K562 (cell line): ENCODE data around the gene NES. TPM values are rescaled to one million over a fixed set of nuclear protein-coding genes. Genes with fewer than 3 reads are reported as not detected.

ENCODE experiments used
- ATAC-seq: fragments of 200-7000 bp; cut with Tn5 transposase; 3 replicates; pipeline ENCODE4 v1.9.1; 2020; ENCODE audit warnings: moderate library complexity
- BruUV-seq: library from RNA; stranded (reverse); fragments of 400-500 nt; replicated peaks from 2 replicates; lab custom pipeline; 2021; lab: Mats Ljungman, UMichigan
- CTCF ChIA-PET: fragments of 300-600 bp; formaldehyde crosslinking; extraction: SDS; loops from one replicate; lab custom pipeline; 2021; ENCODE audit warnings: low intra/inter-chr PET ratio; lab: Yijun Ruan, JAX
- POLR2A ChIA-PET: fragments of 300-600, 350-650 bp; sonication (Branson Sonifier 250); formaldehyde crosslinking; extraction: SDS; loops from one replicate; lab custom pipeline; 2021; ENCODE audit warnings: antibody characterized with exemption, inconsistent platforms; lab: Yijun Ruan, JAX
- DNase-seq, 4 experiments: peaks; one replicate each; pipeline versions ENCODE4 v3.0.0 to v3.0.0-alpha.2; 2011 to 2018; ENCODE audit warnings: low spot score in 3 of 4, mixed read lengths in 3 of 4; ENCODE audit errors: extremely low read depth in 1 of 4
- FAIRE-seq: peaks from 2 replicates; lab custom pipeline; 2011; peaks lifted over from hg19 to GRCh38; lab: Jason Lieb, UNC
- H2AFZ ChIP-seq: 2 replicates; pipeline ENCODE4 v1.6.0; 2011; ENCODE audit warnings: low read depth, low read length, control low read depth, inconsistent platforms
- H3K27ac ChIP-seq: fragments of 200-600 bp; 3 replicates; pipeline ENCODE4 v1.8.0; 2011; ENCODE audit warnings: low read depth, mild to moderate bottlenecking, control low read depth, inconsistent platforms, low read length, moderate library complexity, mixed read lengths; ENCODE audit errors: extremely low read depth
- H3K27me3 ChIP-seq, 2 experiments: fragments of 300-600 bp in 1 of 2; 2 replicates in 1 of 2; 3 replicates in 1 of 2; pipeline versions ENCODE4 v1.6.0 to v1.8.0; 2011; ENCODE audit warnings: inconsistent platforms in 2 of 2, low read length in 2 of 2, mild to moderate bottlenecking in 1 of 2, mixed read lengths in 1 of 2, moderate library complexity in 1 of 2; ENCODE audit not compliant: control insufficient read depth in 2 of 2, insufficient read depth in 2 of 2
- H3K36me3 ChIP-seq: fragments of 300-600 bp; 3 replicates; pipeline ENCODE4 v1.8.0; 2011; ENCODE audit warnings: mild to moderate bottlenecking, low read length, inconsistent platforms; ENCODE audit not compliant: control insufficient read depth, insufficient read depth
- H3K4me1 ChIP-seq, 2 experiments: fragments of 200-600 bp in 1 of 2; replicated peaks in 1 of 2; 2 replicates in 1 of 2; 3 replicates in 1 of 2; pipeline versions ENCODE4 v1.5.1 to v1.8.0; 2011; ENCODE audit warnings: inconsistent platforms in 2 of 2, low read length in 2 of 2, mild to moderate bottlenecking in 1 of 2, mixed read lengths in 1 of 2, moderate library complexity in 1 of 2; ENCODE audit not compliant: control insufficient read depth in 2 of 2, insufficient read depth in 2 of 2
- H3K4me2 ChIP-seq: 2 replicates; pipeline ENCODE4 v1.6.1; 2011; ENCODE audit warnings: low read length, control low read depth, inconsistent platforms, mixed read lengths; ENCODE audit not compliant: insufficient read depth
- H3K4me3 ChIP-seq: fragments of 200-600 bp; sonication (generic), shearing (Covaris generic); 2 replicates; pipeline ENCODE4 v1.5.1; 2016; ENCODE audit warnings: control low read depth, inconsistent platforms
- H3K79me2 ChIP-seq: fragments of 200-600 bp; 3 replicates; pipeline ENCODE4 v1.8.0; 2011; ENCODE audit warnings: low read length, inconsistent platforms; ENCODE audit not compliant: control insufficient read depth, insufficient read depth
- H3K9ac ChIP-seq, 2 experiments: 2 replicates each; pipeline versions ENCODE4 v1.6.0 to v1.6.1; 2011; ENCODE audit warnings: low read depth in 2 of 2, low read length in 2 of 2, control low read depth in 1 of 2, inconsistent platforms in 1 of 2, mild to moderate bottlenecking in 1 of 2, mixed read lengths in 1 of 2; ENCODE audit not compliant: insufficient read depth in 1 of 2
- H3K9me1 ChIP-seq: one replicate; pipeline ENCODE4 v1.6.0; 2011; ENCODE audit warnings: inconsistent platforms, mild to moderate bottlenecking, low read length, moderate library complexity; ENCODE audit not compliant: control insufficient read depth, insufficient read depth
- H3K9me3 ChIP-seq: replicated peaks from 2 replicates; pipeline ENCODE4 v1.5.1; 2011; ENCODE audit warnings: low read depth, low read length, inconsistent platforms; ENCODE audit not compliant: control insufficient read depth, insufficient read depth
- H4K20me1 ChIP-seq: replicated peaks from 2 replicates; pipeline ENCODE4 v1.6.1; 2011; ENCODE audit warnings: low read length, inconsistent platforms, mixed read lengths; ENCODE audit not compliant: control insufficient read depth, insufficient read depth
- BRF1 ChIP-seq: IDR thresholded peaks from 3 replicates; pipeline ENCODE4 v1.6.1; 2011; ENCODE audit warnings: borderline replicate concordance, mild to moderate bottlenecking; ENCODE audit not compliant: insufficient read length; ENCODE audit errors: extremely low read depth
- CREM ChIP-seq: IDR thresholded peaks from 2 replicates; pipeline ENCODE4 v1.6.1; 2014; ENCODE audit warnings: antibody characterized with exemption, low read depth
- DNMT1 ChIP-seq: fragments of 450-650 bp; IDR thresholded peaks from 2 replicates; pipeline ENCODE4 v1.6.1; 2016; ENCODE audit warnings: antibody characterized with exemption, mild to moderate bottlenecking
- HDAC8 ChIP-seq: fragments of 450-650 bp; IDR thresholded peaks from 2 replicates; pipeline ENCODE4 v1.6.1; 2016; ENCODE audit warnings: mild to moderate bottlenecking, missing genetic modification characterization, moderate library complexity, missing compliant biosample characterization
- HMGN3 ChIP-seq: IDR thresholded peaks from 2 replicates; pipeline ENCODE4 v1.6.1; 2011; ENCODE audit warnings: borderline replicate concordance, low read depth, mild to moderate bottlenecking, mixed read lengths, low read length; ENCODE audit not compliant: insufficient read length; ENCODE audit errors: extremely low read depth
- KDM1A ChIP-seq, 2 experiments: fragments of 450-650 bp; IDR thresholded peaks; 2 replicates each; pipeline ENCODE4 v1.6.1; 2016; ENCODE audit warnings: mild to moderate bottlenecking in 2 of 2
- MAFG ChIP-seq: fragments of 450-650 bp; conservative IDR thresholded peaks from 2 replicates; pipeline ENCODE4 v1.6.1; 2016; ENCODE audit warnings: missing genetic modification characterization, missing compliant biosample characterization
- MEF2A ChIP-seq: IDR thresholded peaks from 2 replicates; pipeline ENCODE4 v1.6.1; 2011; ENCODE audit warnings: low read depth, mild to moderate bottlenecking, low read length, moderate library complexity; ENCODE audit not compliant: control insufficient read depth
- MYBL2 ChIP-seq, 2 experiments: fragments of 450-650 bp in 1 of 2; sonication (generic) in 1 of 2; formaldehyde crosslinking in 1 of 2; IDR thresholded peaks; 2 replicates each; pipeline versions ENCODE4 v1.6.1 to v1.8.1; 2017 to 2022; ENCODE audit warnings: borderline replicate concordance in 1 of 2, inconsistent platforms in 1 of 2, low read depth in 1 of 2, mild to moderate bottlenecking in 1 of 2, missing genetic modification reagents in 1 of 2, moderate library complexity in 1 of 2
- NR1H2 ChIP-seq: sonication (generic); formaldehyde crosslinking; IDR thresholded peaks from 2 replicates; pipeline ENCODE4 v1.4.0; 2020; ENCODE audit warnings: mild to moderate bottlenecking, missing genetic modification reagents
- SMARCA5 ChIP-seq: fragments of 450-650 bp; IDR thresholded peaks from 2 replicates; pipeline ENCODE4 v1.6.1; 2016
- ZFP1 ChIP-seq: fragments of 450-650 bp; formaldehyde crosslinking; IDR thresholded peaks from 2 replicates; pipeline ENCODE4 v1.4.0; 2020; ENCODE audit warnings: mild to moderate bottlenecking, mixed read lengths
- ZNF445 ChIP-seq: fragments of 250-450 bp; sonication (Bioruptor Pico); IDR thresholded peaks from 2 replicates; pipeline ENCODE4 v1.4.0; 2020; ENCODE audit warnings: low read depth, mild to moderate bottlenecking, moderate library complexity
- WGBS: fragments of 100-300 bp; shearing (Covaris generic); methylation state at CpG from one replicate; pipeline ENCODE4 v1.1.6; 2016; ENCODE audit warnings: low coverage, mixed read lengths; ENCODE audit not compliant: insufficient coverage; ENCODE audit errors: missing lambda C conversion rate; 5-methylcytosine and 5-hydroxymethylcytosine counted together
- in situ Hi-C: fragments of 300-500 bp; cut with MboI; formaldehyde crosslinking; loops from 4 replicates; pipeline ENCODE4 v1.15.0; 2018; ENCODE audit warnings: inconsistent platforms, mixed read lengths
- intact Hi-C: fragments of 100-400 bp; cut with micrococcal nuclease; formaldehyde crosslinking; loops from 2 replicates; pipeline ENCODE4 v1.14.2; 2022
- polyA plus RNA-seq, 8 experiments: library from polyadenylated mRNA; depleted of rRNA in 4 of 8; stranded (reverse) in 5 of 8; unstranded in 3 of 8; fragments of >200 nt; fragmentation: Nextera tagmentation in 2 of 8; fragmentation: Illumina TruSeq in 1 of 8; extraction: Ambion mirVana in 2 of 8; extraction: Trizol in 1 of 8; gene quantifications; 2 replicates each; pipeline versions ENCODE4 v1.2.1 to v1.2.3, GENCODE V29; 2011 to 2014; ENCODE audit warnings: inconsistent platforms in 1 of 8, missing spikeins in 1 of 8
- total RNA-seq, 7 experiments: library from RNA; depleted of rRNA in 6 of 7; stranded (reverse); fragments of >200 nt in 6 of 7; fragmentation: Illumina TruSeq in 2 of 7; extraction: Trizol in 2 of 7; gene quantifications; 2 replicates each; pipeline versions ENCODE4 v1.2.1 to v1.2.3, GENCODE V29; 2011 to 2021; ENCODE audit warnings: low replicate concordance in 1 of 7
- TF ChIP-seq, protein P1 (sequence below): fragments of 450-650 bp; conservative IDR thresholded peaks from 2 replicates; pipeline ENCODE4 v1.6.1; 2016; ENCODE audit warnings: missing genetic modification characterization, low read depth, mild to moderate bottlenecking, missing compliant biosample characterization, moderate library complexity

Gene NES
- total and polyA plus RNA-seq, 9 of the 15 experiments (the other 6 are each of a cell fraction or from before 2014, with no cell fraction given): 0.10 to 8.6 (median 4.2) TPM

DNA sequence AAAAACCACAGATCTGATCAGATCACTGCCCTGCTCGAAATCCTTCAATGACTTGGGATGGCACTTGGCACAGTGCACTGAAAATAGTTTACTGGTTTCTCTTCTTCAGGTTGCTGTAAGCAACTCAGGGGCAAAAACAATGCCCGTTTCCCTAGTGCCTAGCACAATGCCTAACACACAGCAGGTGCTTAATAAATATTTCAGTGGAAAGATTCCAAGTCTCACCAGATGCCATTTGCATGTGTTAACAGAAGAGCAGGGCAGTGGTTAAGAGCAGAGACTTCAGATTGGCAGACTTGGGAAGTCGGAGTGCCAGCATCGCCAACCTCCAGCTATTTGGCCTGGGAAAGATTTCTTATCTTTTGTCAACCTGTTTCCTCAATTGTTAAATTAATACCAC is 40.1 kb upstream of the NES start:
- Histone ChIP-seq H2AFZ (no peak overlapping the region), H3K27ac (no peak overlapping the region), H3K27me3 (no peaks in the 10 kb centered on the region), H3K36me3 (peaks cover 27% of the 10 kb centered on the region), H3K4me2 (no peak overlapping the region), H3K4me3 (no peak overlapping the region), H3K9ac (no peak overlapping the region), H3K9me1 (no peaks in the 10 kb centered on the region), H4K20me1 (no peaks in the 10 kb centered on the region), H3K79me2 (peaks cover 3% of the 10 kb centered on the region; the same call in 1 of the 3 replicates), H3K9me3 (no peaks in the 10 kb centered on the region), H3K4me1 (no peaks in the 10 kb centered on the region; a peak in 1 of 5 replicates)
- TF ChIP-seq CREM: no peak
- no peak for TF ChIP-seq KDM1A (IDR thresholded peaks at IDR 0.05)
- TF ChIP-seq HDAC8 (tag): no peak
- no peak for TF ChIP-seq ZNF445 (CRISPR knock-in tag)
- TF ChIP-seq, protein P1, sequence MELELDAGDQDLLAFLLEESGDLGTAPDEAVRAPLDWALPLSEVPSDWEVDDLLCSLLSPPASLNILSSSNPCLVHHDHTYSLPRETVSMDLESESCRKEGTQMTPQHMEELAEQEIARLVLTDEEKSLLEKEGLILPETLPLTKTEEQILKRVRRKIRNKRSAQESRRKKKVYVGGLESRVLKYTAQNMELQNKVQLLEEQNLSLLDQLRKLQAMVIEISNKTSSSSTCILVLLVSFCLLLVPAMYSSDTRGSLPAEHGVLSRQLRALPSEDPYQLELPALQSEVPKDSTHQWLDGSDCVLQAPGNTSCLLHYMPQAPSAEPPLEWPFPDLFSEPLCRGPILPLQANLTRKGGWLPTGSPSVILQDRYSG: no peak
- no peak for TF ChIP-seq BRF1
- no peak for TF ChIP-seq MAFG (tag)
- TF ChIP-seq HMGN3: no peak
- TF ChIP-seq ZFP1 (CRISPR knock-in tag): no peak
- TF ChIP-seq DNMT1: no peak
- no peak for TF ChIP-seq SMARCA5
- no peak for TF ChIP-seq NR1H2
- no peak for TF ChIP-seq MEF2A
- no peak for TF ChIP-seq MYBL2 (IDR thresholded peaks at IDR 0.05; ENCODE audit: low read depth)
- no peak for TF ChIP-seq MYBL2 (CRISPR knock-in tag; IDR thresholded peaks at IDR 0.05; ENCODE audit: borderline replicate concordance)
- ATAC-seq (no peak), DNase-seq (no peak), FAIRE-seq (no peak)
- POLR2A ChIA-PET: interaction anchor here (2.8 to 4.3 kb wide), 2 partner anchors 11 kb away, joined by 12 to 21 read pairs; partner anchors contain the start of genes ISG20L2 and METTL25B
- CTCF ChIA-PET: no interaction called here
- in situ Hi-C loops (no loop called here), intact Hi-C loops (no loop called here)
- WGBS: 85% methylated on average over 4 of the region's 4 CpGs
- BruUV-seq: no TSS peak
